Brain microvascular endothelial cell (primary cell): ENCODE data around the gene HNRNPA1L2.

Experiments
- DNase-seq: peaks from one replicate; pipeline ENCODE4 v3.0.0-alpha.2; 2020
- H3K27ac ChIP-seq: fragments of 250-450 bp; sonication (Bioruptor Pico); 2 replicates; pipeline ENCODE4 v1.5.1; 2020; ENCODE audit warnings: mild to moderate bottlenecking, moderate library complexity
- H3K27me3 ChIP-seq: fragments of 250-450 bp; sonication (Bioruptor Pico); replicated peaks from 2 replicates; pipeline ENCODE4 v1.5.1; 2020; ENCODE audit warnings: mild to moderate bottlenecking
- H3K36me3 ChIP-seq: fragments of 250-450 bp; sonication (Bioruptor Pico); replicated peaks from 2 replicates; pipeline ENCODE4 v1.5.1; 2020; ENCODE audit warnings: mild to moderate bottlenecking
- H3K4me3 ChIP-seq: 2 replicates; pipeline ENCODE4 v1.5.1; 2011; ENCODE audit warnings: low read depth, mild to moderate bottlenecking, control low read depth, low read length, moderate library complexity
- in situ Hi-C: cut with HindIII; loops from 2 replicates; pipeline ENCODE4 v1.10.0; 2017; ENCODE audit warnings: low sequenced_read_pairs, low pct_ligation_motif_present
- TF ChIP-seq, protein P1 (sequence below): IDR thresholded peaks from 2 replicates; pipeline ENCODE4 v1.5.1; 2011; ENCODE audit warnings: low read depth, mild to moderate bottlenecking, moderate library complexity, low read length, control low read depth, inconsistent platforms; ENCODE audit errors: missing control alignments

HNRNPA1L2 gene

GRCh38 chr13:52686376-52686775 is 44.1 kb downstream of the HNRNPA1L2 start:
- DNase-seq: no peak
- H3K36me3 ChIP-seq: peaks cover 20% of the 10 kb centered on the region
- in situ Hi-C loops: no loop called here

More at GRCh38 chr13:52686376-52686775, 44.1 kb downstream of the HNRNPA1L2 start:
- no peak overlapping the region for H3K4me3 ChIP-seq
- TF ChIP-seq, protein P1, sequence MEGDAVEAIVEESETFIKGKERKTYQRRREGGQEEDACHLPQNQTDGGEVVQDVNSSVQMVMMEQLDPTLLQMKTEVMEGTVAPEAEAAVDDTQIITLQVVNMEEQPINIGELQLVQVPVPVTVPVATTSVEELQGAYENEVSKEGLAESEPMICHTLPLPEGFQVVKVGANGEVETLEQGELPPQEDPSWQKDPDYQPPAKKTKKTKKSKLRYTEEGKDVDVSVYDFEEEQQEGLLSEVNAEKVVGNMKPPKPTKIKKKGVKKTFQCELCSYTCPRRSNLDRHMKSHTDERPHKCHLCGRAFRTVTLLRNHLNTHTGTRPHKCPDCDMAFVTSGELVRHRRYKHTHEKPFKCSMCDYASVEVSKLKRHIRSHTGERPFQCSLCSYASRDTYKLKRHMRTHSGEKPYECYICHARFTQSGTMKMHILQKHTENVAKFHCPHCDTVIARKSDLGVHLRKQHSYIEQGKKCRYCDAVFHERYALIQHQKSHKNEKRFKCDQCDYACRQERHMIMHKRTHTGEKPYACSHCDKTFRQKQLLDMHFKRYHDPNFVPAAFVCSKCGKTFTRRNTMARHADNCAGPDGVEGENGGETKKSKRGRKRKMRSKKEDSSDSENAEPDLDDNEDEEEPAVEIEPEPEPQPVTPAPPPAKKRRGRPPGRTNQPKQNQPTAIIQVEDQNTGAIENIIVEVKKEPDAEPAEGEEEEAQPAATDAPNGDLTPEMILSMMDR: no peak
- no peaks in the 10 kb centered on the region for H3K27me3 ChIP-seq
- H3K27ac ChIP-seq: peak overlapping the region; percentile 37
